K562 treated with DMSO at 1 percent for 12 hours (cell line): ENCODE measurements around the gene C2CD4C. TPM values are rescaled to one million over a fixed set of nuclear protein-coding genes. Genes with fewer than 3 reads are reported as not detected.

Experiments
- total RNA-seq: library from RNA; unstranded; fragments of 300-600 nt; gene quantifications from 2 replicates; pipeline ENCODE4 v1.2.3, GENCODE V29; 2022; ENCODE audit not compliant: insufficient read depth

The C2CD4C gene
- not detected in 2 replicates for total RNA-seq

DNA sequence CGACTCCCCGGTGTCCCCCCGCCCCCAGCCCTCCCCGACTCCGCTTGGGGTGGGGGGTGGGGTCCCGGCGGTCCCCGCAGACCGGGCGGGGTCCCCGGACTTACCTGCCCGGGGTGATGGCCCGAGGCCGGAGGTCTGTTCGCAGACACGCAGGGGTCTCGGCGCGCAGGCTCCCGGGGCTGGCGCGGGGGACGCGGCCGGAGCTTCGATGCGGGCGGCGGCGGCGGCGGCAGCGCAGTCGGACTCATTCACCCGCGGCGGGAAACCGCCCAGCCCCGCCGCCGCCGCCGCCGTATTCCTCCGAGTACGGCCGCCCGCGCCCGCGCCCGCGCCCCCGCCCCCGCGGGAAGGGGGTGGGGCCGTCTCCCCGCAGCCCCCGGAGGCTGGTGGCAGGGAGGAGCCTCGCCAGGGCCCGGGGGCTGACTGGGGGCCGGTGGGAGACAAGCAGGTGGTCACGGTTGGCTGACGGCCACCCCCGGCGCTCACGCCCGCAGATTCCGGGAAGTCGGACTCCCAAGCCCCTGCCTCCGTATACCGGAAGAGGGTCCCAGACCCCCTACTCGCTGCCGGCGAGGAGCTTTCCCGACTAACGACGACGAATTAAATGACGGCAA lies at the start of gene C2CD4C:
Gene C2CD4C (minus strand): TSS at position 246 of the 614 bp plus-strand sequence. CDS start 786 bp downstream, outside the sequence.

Other genes with a start within 250 kb of the C2CD4C start
- not detected in 2 replicates for gene PLPP2, start 117.7 kb downstream of the C2CD4C start, total RNA-seq
- gene MIER2, start 64.4 kb downstream of the C2CD4C start, total RNA-seq, result 29.8 and 31.5 TPM in 2 replicates
- 0.49 and 2.1 TPM in 2 replicates for gene SHC2, start 51.9 kb upstream of the C2CD4C start, total RNA-seq
- gene MADCAM1, start 87.3 kb upstream of the C2CD4C start, total RNA-seq, result 1.0 TPM in 1 of 2 replicates, not detected in the other
- gene TPGS1, start 98.3 kb upstream of the C2CD4C start, total RNA-seq, result 50.0 and 96.2 TPM in 2 replicates
- gene CDC34, start 122.6 kb upstream of the C2CD4C start, total RNA-seq, result 134 and 173 TPM in 2 replicates
- 2.5 and 3.2 TPM in 2 replicates for gene GZMM, start 134.9 kb upstream of the C2CD4C start, total RNA-seq
- gene BSG, start 163.4 kb upstream of the C2CD4C start, total RNA-seq, result 539 and 624 TPM in 2 replicates
- gene HCN2, start 180.7 kb upstream of the C2CD4C start, total RNA-seq, result 3.5 and 4.7 TPM in 2 replicates
- 86.8 and 92.3 TPM in 2 replicates for gene POLRMT, start 224.4 kb upstream of the C2CD4C start, total RNA-seq
- gene FGF22, start 230.7 kb upstream of the C2CD4C start, total RNA-seq, result 0.58 and 0.74 TPM in 2 replicates